A549 treated with RU486 at 1 μM for 4 hours (cell line): ENCODE measurements around the gene GARIN5B. TPM values are rescaled to one million over a fixed set of nuclear protein-coding genes. Genes with fewer than 3 reads are reported as not detected.

ENCODE experiments used
- total RNA-seq: library from RNA; stranded (reverse); fragments of 200-300 nt; extraction: Qiagen RNA extraction; gene quantifications from 5 replicates; pipeline ENCODE4 v1.2.3, GENCODE V29; 2022; ENCODE audit warnings: low read depth

Gene GARIN5B
- total RNA-seq, result 0.06 to 0.19 TPM (median 0.14 TPM) in 4 of 5 replicates, not detected in the other

GRCh38 chr19:55362990-55363716 lies at the start of gene GARIN5B:
Gene GARIN5B (minus strand): TSS chr19:55363260. CDS start chr19:55363066, 194 bp downstream.

GRCh38 chr19:55407550-55407799 lies 44.4 kb upstream of the GARIN5B start, which contains the start of gene UBE2S:
Gene UBE2S (minus strand): TSS chr19:55407788. CDS start chr19:55407589, 199 bp downstream.

GRCh38 chr19:55385724-55386492 lies 22.8 kb upstream of the GARIN5B start, which contains the start of gene RPL28:
Gene RPL28 (plus strand): TSS chr19:55385932. CDS start chr19:55386358, 426 bp downstream.

GRCh38 chr19:55384131-55384919 lies 21.3 kb upstream of the GARIN5B start, which contains the start of gene TMEM238:
Gene TMEM238 (minus strand): TSS chr19:55384292. CDS start chr19:55384259, 33 bp downstream.

GRCh38 chr19:55376241-55376933 lies 13.3 kb upstream of the GARIN5B start, which contains the start of gene TMEM190:
Gene TMEM190 (plus strand): TSS chr19:55376826. CDS start chr19:55376854, 28 bp downstream.

GRCh38 chr19:55370305-55370988 lies 7.4 kb upstream of the GARIN5B start, which contains the start of gene IL11:
Gene IL11 (minus strand): TSS chr19:55370463. CDS start chr19:55370310, 153 bp downstream.

GRCh38 chr19:55354698-55355212 lies 8.3 kb downstream of the GARIN5B start, which contains the start of gene COX6B2:
Gene COX6B2 (minus strand): TSS chr19:55354719. CDS start chr19:55354521, 198 bp downstream.

GRCh38 chr19:55339105-55339888 lies 23.8 kb downstream of the GARIN5B start, which contains the start of gene KMT5C:
Gene KMT5C (plus strand): TSS chr19:55339876. CDS start chr19:55341937, 2,061 bp downstream.

GRCh38 chr19:55325172-55325571 lies 37.9 kb downstream of the GARIN5B start, which contains the start of gene TMEM150B:
Gene TMEM150B (minus strand): TSS chr19:55325341. CDS start chr19:55321036, 4,305 bp downstream.

Other genes starting within 250 kb of the GARIN5B start
- 58.4 to 86.7 TPM (median 84.2 TPM) in 5 replicates for gene PPP1R12C, start 245.6 kb downstream of the GARIN5B start, total RNA-seq
- 116 to 151 TPM (median 125 TPM) in 5 replicates for gene TNNT1, start 214.1 kb downstream of the GARIN5B start, total RNA-seq
- 6.5 to 8.7 TPM (median 7.6 TPM) in 5 replicates for gene TNNI3, start 205.5 kb downstream of the GARIN5B start, total RNA-seq
- 5.2 to 8.6 TPM (median 7.0 TPM) in 5 replicates for gene DNAAF3, start 196.6 kb downstream of the GARIN5B start, total RNA-seq
- 3.3 to 7.7 TPM (median 4.1 TPM) in 5 replicates for gene SYT5, start 183.0 kb downstream of the GARIN5B start, total RNA-seq
- 3.7 to 5.2 TPM (median 4.3 TPM) in 5 replicates for gene PTPRH, start 153.8 kb downstream of the GARIN5B start, total RNA-seq
- gene TMEM86B, start 134.5 kb downstream of the GARIN5B start, total RNA-seq, result 3.3 to 5.6 TPM (median 5.2 TPM) in 5 replicates
- 90.1 to 134 TPM (median 119 TPM) in 5 replicates for gene PPP6R1, start 104.2 kb downstream of the GARIN5B start, total RNA-seq
- 119 to 147 TPM (median 136 TPM) in 5 replicates for gene HSPBP1, start 83.2 kb downstream of the GARIN5B start, total RNA-seq
- 2.8 to 5.2 TPM (median 3.7 TPM) in 5 replicates for gene BRSK1, start 79.3 kb downstream of the GARIN5B start, total RNA-seq
- gene TMEM150B, start 37.9 kb downstream of the GARIN5B start, total RNA-seq, result 0.13 TPM in 1 of 5 replicates, not detected in the others
- 5.2 to 10.5 TPM (median 8.2 TPM) in 5 replicates for gene KMT5C, start 23.4 kb downstream of the GARIN5B start, total RNA-seq
- 0.50 to 4.3 TPM (median 1.4 TPM) in 5 replicates for gene COX6B2, start 8.5 kb downstream of the GARIN5B start, total RNA-seq
- 37.5 to 64.5 TPM (median 50.0 TPM) in 5 replicates for gene IL11, start 7.2 kb upstream of the GARIN5B start, total RNA-seq
- gene TMEM190, start 13.6 kb upstream of the GARIN5B start, total RNA-seq, result 0.85 to 2.5 TPM (median 1.5 TPM) in 5 replicates
- 3.2 to 11.8 TPM (median 11.4 TPM) in 5 replicates for gene TMEM238, start 21.0 kb upstream of the GARIN5B start, total RNA-seq
- 2,587 to 3,378 TPM (median 2,939 TPM) in 5 replicates for gene RPL28, start 22.7 kb upstream of the GARIN5B start, total RNA-seq
- 361 to 580 TPM (median 509 TPM) in 5 replicates for gene UBE2S, start 44.5 kb upstream of the GARIN5B start, total RNA-seq
- 0.02 TPM in 1 of 5 replicates, not detected in the others for gene SHISA7, start 80.0 kb upstream of the GARIN5B start, total RNA-seq
- gene ISOC2, start 98.4 kb upstream of the GARIN5B start, total RNA-seq, result 54.3 to 66.1 TPM (median 59.7 TPM) in 5 replicates
- gene C19orf85, start 101.5 kb upstream of the GARIN5B start, total RNA-seq, result not detected in 5 replicates
- 4.1 to 8.9 TPM (median 8.1 TPM) in 5 replicates for gene ZNF628, start 113.4 kb upstream of the GARIN5B start, total RNA-seq
- gene NAT14, start 121.9 kb upstream of the GARIN5B start, total RNA-seq, result 35.9 to 69.5 TPM (median 57.9 TPM) in 5 replicates
- 0.54 to 1.2 TPM (median 0.95 TPM) in 5 replicates for gene SSC5D, start 125.2 kb upstream of the GARIN5B start, total RNA-seq
- gene SBK2, start 173.9 kb upstream of the GARIN5B start, total RNA-seq, result 1.4 to 2.7 TPM (median 2.3 TPM) in 5 replicates
- 1.4 to 2.0 TPM (median 1.7 TPM) in 5 replicates for gene SBK3, start 182.3 kb upstream of the GARIN5B start, total RNA-seq
- 17.5 to 33.5 TPM (median 31.6 TPM) in 5 replicates for gene ZNF579, start 217.6 kb upstream of the GARIN5B start, total RNA-seq
- 22.4 to 26.6 TPM (median 25.4 TPM) in 5 replicates for gene FIZ1, start 236.3 kb upstream of the GARIN5B start, total RNA-seq
- 12.9 to 20.5 TPM (median 17.4 TPM) in 5 replicates for gene ZNF524, start 237.0 kb upstream of the GARIN5B start, total RNA-seq
- gene ZNF865, start 242.4 kb upstream of the GARIN5B start, total RNA-seq, result 7.3 to 16.1 TPM (median 12.2 TPM) in 5 replicates